Measurements from ENCODE around the gene KIAA0930.

The KIAA0930 gene

DNA sequence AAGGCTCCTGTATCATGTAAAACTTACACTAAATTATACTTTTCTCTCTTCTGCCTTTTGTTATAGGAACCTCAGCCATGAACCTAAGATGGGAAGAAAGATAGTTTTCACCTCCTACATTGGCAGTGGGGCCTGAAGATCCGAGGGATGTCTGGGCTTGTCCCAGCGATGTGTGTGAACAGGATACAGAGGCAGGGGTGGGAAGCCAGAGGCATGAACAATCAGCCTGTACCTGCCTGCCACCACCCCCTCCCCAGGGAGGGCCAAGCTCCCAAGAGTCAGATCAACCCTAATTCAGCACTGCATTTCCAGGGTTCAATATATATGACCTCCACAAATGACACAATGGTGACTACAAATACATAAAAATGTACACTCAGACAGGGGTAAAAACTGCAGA lies 9.4 kb downstream of the KIAA0930 start:
- TF ChIP-seq TAF1 (IDR thresholded peaks at IDR 0.05; ENCODE audit: borderline replicate concordance, insufficient read depth, low read length) (no peak), POLR2AphosphoS5 (IDR thresholded peaks at IDR 0.05; ENCODE audit: low read depth, low read length) (no peak), SIN3A (IDR thresholded peaks at IDR 0.05; ENCODE audit: borderline replicate concordance, insufficient read depth, low read length) (no peak), FOXP2 (optimal IDR thresholded peaks at IDR 0.05; ENCODE audit: borderline replicate concordance, extremely low read depth, extremely low read length, insufficient read depth) (no peak)
- TF ChIP-seq, protein P1, sequence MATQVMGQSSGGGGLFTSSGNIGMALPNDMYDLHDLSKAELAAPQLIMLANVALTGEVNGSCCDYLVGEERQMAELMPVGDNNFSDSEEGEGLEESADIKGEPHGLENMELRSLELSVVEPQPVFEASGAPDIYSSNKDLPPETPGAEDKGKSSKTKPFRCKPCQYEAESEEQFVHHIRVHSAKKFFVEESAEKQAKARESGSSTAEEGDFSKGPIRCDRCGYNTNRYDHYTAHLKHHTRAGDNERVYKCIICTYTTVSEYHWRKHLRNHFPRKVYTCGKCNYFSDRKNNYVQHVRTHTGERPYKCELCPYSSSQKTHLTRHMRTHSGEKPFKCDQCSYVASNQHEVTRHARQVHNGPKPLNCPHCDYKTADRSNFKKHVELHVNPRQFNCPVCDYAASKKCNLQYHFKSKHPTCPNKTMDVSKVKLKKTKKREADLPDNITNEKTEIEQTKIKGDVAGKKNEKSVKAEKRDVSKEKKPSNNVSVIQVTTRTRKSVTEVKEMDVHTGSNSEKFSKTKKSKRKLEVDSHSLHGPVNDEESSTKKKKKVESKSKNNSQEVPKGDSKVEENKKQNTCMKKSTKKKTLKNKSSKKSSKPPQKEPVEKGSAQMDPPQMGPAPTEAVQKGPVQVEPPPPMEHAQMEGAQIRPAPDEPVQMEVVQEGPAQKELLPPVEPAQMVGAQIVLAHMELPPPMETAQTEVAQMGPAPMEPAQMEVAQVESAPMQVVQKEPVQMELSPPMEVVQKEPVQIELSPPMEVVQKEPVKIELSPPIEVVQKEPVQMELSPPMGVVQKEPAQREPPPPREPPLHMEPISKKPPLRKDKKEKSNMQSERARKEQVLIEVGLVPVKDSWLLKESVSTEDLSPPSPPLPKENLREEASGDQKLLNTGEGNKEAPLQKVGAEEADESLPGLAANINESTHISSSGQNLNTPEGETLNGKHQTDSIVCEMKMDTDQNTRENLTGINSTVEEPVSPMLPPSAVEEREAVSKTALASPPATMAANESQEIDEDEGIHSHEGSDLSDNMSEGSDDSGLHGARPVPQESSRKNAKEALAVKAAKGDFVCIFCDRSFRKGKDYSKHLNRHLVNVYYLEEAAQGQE (IDR thresholded peaks at IDR 0.05; ENCODE audit: insufficient read depth in 1 of 2, low read depth in 2 of 2, low read length in 2 of 2): no peak

DNA sequence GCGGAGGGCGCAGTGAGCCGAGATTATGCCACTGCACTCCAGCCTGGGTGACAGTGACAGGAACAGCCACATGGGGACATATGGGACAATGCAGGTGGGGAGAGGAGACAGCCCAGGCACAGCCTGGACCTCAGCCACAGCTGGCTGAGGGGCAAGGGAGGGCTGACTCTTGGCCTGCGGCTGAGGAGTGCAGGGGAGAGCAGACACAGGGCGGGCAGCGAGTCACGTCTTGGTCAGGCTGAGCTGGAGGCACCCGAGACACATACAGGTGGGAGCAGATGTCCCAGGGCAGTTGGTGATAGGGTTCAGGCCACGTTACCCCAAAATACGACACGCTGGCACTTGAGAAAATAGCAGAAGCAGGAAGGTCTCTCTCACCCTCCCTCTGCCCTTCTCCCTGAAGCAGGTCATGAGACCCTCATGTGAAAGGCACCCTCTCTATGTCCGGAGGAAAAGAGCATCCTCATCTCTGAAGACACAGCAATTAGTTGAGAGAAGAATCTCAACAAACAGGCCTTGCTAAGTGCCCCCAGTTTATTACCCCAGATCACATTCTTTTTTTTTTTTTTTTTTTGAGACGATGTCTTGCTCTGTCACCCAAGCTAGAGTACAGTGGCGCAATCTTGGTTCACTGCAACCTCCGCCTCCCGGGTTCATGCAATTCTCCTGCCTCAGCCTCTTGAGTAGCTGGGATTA lies 10.5 kb downstream of the KIAA0930 start:
- TF ChIP-seq POLR2AphosphoS5 (IDR thresholded peaks at IDR 0.05; ENCODE audit: low read depth, low read length) (no peak), FOXP2 (optimal IDR thresholded peaks at IDR 0.05; ENCODE audit: borderline replicate concordance, extremely low read depth, extremely low read length, insufficient read depth) (no peak), TAF1 (IDR thresholded peaks at IDR 0.05; ENCODE audit: borderline replicate concordance, insufficient read depth, low read length) (no peak), SIN3A (IDR thresholded peaks at IDR 0.05; ENCODE audit: borderline replicate concordance, insufficient read depth, low read length) (no peak)
- TF ChIP-seq, protein P1 (IDR thresholded peaks at IDR 0.05; ENCODE audit: insufficient read depth in 1 of 2, low read depth in 2 of 2, low read length in 2 of 2): no peak

DNA sequence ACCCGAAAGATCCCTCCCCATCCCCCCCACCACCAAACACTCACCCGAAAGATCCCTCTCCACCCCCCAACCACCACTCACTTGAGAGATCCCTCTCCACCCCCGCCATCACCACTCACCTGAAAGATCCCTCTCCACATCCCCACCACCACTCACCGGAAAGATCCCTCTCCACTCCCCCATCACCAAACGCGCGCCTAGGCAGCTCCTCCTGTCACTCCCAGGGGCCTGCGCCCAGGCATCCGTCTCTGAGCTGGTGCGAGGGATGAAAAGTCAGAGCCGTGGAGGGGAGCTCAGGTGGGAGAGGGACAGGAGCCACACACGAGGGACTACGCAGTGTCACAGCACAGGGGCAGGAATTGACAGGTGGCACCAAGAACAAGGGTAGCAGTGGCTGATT lies 11.5 kb downstream of the KIAA0930 start:
- TF ChIP-seq POLR2AphosphoS5 (IDR thresholded peaks at IDR 0.05; ENCODE audit: low read depth, low read length): no peak
- TF ChIP-seq FOXP2 (optimal IDR thresholded peaks at IDR 0.05; ENCODE audit: borderline replicate concordance, extremely low read depth, extremely low read length, insufficient read depth): no peak
- TF ChIP-seq, protein P1 (IDR thresholded peaks at IDR 0.05; ENCODE audit: insufficient read depth in 1 of 2, low read depth in 2 of 2, low read length in 2 of 2): no peak
- no peak for TF ChIP-seq TAF1 (IDR thresholded peaks at IDR 0.05; ENCODE audit: borderline replicate concordance, insufficient read depth, low read length)

DNA sequence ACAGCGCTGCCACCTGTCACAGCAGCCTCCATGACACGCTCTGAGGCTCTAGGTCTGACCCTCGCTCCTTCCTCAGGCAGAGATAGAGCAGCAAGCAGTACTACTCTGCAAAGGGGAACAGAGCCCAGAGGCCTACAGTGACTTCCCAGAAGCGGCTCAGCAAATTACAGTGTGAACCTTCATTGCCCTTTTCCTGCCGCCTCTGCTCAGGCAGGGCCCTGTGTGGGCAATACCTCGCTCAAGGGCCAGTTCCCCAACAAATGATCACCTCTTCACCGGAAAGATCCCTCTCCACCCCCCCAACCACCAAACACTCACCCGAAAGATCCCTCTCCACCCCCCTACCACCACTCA lies 12.3 kb downstream of the KIAA0930 start:
- TF ChIP-seq, protein P1 (IDR thresholded peaks at IDR 0.05; ENCODE audit: insufficient read depth in 1 of 2, low read depth in 2 of 2, low read length in 2 of 2): no peak
- TF ChIP-seq TAF1 (IDR thresholded peaks at IDR 0.05; ENCODE audit: borderline replicate concordance, insufficient read depth, low read length): no peak
- no peak for TF ChIP-seq FOXP2 (optimal IDR thresholded peaks at IDR 0.05; ENCODE audit: borderline replicate concordance, extremely low read depth, extremely low read length, insufficient read depth)
- TF ChIP-seq SIN3A (IDR thresholded peaks at IDR 0.05; ENCODE audit: borderline replicate concordance, insufficient read depth, low read length): no peak
- no peak for TF ChIP-seq POLR2AphosphoS5 (IDR thresholded peaks at IDR 0.05; ENCODE audit: low read depth, low read length)
